NCI-H460 (cell line): ENCODE measurements around the gene LAMC3. TPM values are rescaled to one million over a fixed set of nuclear protein-coding genes. Genes with fewer than 3 reads are reported as not detected.
"Not testable (repeated sequence)": the region's sequence is repeated elsewhere in the genome, so short reads cannot be mapped to it uniquely, and the experiment has no call there.

ENCODE experiments used
- DNase-seq: peaks from one replicate; pipeline ENCODE4 v3.0.0-alpha.2; 2016; ENCODE audit warnings: low read depth; ENCODE audit errors: extremely low read depth
- total RNA-seq: library from RNA; depleted of rRNA; stranded (reverse); fragments of >200 nt; shearing (Covaris generic); gene quantifications from 2 replicates; pipeline ENCODE4 v1.2.3, GENCODE V29; 2014

LAMC3 gene
- total RNA-seq, 1 experiment from 2014 or later, result 8.9 TPM

DNA sequence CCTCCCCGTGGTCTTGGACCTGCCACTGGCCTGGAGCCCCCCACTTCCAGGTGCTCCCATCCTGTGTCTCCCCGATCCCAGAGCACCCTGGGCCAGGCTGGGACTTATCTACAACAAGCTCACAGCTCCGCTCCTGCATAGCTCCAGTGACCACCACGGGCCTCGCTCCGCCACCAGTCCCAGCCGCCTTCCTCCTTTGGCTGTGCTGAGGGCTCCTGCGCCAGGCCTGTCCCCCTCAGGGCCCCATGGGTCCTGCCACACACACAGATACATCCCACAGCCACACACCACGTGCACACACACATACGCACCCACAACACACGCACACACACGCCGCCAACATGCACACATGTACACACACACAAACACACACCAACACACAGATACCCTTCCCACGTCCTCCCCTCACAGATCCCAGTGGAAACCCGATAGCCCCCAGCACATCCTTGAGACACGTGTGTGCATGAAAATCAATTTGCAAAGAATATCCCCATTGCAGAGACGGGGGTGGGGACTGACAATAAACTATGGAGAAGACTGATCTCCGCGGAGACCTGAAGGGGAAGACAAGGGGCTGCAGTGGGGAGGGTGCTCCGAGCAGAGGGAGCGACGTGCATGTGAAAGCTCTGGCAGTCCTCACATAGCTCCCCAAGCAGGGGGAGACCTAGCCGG lies 18.5 kb upstream of the LAMC3 start:
- DNase-seq, result no peak

DNA sequence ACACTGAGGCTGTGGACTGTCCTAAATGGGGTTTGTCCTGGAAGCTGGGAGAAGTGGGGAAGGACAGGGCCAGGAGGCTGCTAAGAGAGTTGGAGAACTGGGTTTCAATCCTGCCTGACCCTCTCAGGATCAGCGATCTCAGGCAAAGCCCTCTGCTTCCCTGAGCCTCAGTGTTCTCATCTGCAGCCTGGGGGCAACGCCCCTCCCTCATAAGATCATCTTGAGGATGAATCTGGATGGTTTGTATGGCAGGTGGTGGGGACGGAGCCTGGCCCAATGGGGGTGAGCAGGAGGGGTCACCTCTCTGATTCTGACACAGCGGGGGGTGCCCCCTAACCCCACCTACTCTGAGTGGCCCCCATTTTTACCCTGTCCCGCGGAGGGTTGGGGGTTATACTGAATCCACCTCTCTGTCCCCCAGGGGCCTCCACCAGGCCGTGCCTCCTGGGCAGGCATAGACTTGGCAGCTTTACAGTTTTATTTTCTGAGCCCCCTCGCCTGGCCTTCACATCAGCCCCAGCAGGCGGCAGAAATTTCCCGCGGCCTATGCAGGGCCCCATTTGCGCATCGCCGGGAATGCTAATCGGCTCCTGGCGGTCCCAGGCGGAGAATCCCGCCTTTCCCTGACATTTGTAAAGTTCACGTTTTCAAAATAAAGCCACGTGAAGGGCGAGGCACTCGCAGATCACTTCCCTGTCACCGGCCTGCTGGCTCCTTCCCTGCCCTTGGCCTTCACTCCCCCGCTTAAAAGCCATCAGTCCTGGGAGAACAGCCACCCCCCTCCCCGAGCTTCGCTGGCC lies 17.8 kb upstream of the LAMC3 start:
- DNase-seq, result no peak

DNA sequence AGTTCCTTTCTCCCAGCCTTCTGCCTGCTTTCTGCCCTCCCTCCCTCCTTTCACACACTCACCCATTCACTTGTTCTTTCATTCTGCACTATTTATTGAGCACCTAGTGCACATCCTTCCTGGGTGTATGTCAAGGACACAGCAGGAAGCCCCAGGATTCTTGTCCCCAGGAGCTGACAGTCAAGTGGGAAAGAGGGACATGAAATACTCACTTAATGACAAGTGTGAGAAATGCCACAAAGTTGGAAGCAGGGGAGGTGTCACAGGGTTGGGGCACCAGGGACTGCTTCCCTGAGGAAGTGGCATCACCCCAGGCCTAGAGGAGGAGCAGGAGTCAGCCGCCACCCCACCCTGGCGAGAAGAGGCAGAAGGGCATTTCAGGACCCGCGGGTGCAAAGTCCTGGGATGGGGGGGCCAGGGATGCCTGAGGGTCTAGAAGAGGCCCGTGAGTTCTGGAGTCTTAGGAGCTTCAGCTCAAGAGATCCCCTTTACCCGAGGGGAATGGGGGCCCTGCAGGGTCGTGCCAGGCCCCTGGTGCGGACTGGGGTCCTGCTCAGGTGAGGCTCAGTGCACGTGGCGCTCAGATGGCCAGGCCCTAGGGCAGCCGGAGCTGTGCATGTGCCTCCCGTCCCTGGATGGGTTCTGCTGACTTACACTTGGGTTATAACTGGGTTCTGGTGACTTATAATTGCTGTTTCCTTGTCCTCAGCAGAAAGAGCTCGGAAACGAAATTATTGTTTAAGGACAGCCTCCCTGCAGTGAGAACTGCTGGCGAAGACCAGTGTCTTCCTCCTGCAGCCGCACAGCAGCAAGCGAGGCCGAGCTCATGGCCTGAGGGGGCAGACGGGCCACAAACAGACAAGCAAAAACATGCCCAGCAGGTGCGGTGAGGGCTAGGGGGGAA lies 16.9 kb upstream of the LAMC3 start:
- DNase-seq, result no peak

DNA sequence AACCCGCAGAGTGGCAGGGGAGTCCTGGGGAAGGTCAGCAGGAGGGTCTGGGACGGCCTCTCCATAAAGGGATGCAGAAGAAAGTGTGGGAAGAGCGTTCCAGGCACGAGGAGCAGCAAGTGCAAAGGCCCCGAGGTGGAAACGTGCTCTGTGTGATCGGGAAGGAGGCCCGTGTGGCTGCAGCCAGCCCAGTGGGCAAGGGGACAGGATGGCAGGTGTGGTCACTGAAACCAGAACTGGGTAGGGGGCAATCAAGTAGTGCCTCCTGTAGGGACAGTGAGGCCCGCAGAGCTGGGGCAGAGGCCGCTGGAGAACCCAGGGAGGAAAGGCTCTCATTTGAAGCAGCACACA lies 16.3 kb upstream of the LAMC3 start:
- DNase-seq, result no peak

DNA sequence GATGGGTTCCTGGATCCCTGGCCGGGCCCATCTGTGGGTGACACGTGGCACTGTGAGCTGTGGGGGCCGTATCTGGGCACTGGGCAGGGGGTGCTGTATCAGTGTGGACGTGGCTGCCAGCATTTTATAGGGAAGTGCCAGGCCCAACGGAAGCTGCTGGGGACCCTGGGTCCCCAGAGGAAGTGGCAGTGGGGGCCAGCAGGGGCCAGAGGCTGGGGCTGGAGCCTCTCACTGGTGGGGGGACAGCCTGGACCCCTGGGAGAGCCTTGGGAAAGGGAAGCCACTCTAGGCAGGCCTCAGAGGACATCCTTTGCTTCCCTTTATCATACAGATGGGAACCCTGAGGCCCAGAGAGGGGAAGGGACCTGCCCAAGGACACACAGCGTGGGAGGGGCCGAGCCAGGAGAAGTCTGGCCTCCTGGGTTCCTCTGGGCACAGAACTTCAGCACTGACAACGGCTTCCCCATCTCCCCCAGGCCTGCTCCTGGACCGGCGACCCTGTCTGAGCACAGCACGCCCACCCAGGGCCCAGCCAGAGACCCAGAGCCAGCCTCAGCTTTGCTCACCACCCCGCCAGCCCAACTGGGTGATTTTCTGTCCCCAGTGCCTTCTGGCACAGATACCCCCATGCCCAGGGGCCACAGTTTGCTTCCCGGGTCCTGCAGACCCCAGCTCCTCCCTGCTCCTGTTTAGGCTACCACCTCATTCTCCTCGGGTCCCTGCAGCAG lies 15.5 kb upstream of the LAMC3 start:
- DNase-seq, result no peak

DNA sequence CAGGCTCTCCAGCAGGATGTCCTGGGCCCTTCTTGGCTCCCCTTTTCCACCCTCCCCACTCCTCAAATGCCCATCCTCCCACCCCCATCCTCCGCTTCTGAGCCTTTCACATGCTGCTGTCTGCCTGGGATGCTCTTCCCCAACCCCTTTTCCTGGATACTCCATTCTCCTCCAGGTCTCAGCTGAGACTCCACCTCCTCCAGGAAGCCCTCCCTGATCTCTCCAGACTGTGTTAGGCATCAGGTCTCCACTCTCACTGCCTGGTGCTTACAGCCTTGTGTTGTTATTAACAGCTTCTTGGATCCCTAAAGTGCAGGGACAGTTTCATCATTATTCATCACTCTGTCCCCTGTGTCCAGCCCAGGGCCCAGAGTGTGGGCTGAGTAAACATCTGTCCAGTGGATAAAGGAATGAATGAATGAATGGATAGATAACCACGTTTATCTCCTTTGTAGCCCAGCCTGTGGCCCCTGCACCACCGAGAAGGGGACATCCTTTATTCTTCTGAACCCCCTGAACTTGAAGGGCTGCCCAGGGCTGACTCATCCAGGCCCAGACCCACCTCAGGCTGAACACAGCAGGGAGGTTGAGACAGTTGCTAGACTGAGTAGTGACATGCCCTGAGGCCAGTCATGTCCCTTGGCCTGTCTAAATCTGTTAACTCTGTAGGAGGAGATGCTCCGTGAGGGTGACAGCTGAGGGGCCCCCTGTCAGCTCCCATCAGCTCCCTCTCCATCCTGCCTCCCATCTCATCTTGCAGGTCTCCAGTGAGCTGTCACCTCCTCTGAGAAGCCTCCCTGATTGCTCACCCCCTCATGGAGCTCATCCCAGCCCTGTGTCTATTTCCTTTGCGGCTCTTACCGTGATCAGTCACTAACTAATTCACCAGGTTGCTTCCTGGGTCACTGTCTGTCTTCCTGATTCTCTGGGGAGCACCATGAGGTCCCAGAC lies 14.6 kb upstream of the LAMC3 start:
- DNase-seq, result no peak

DNA sequence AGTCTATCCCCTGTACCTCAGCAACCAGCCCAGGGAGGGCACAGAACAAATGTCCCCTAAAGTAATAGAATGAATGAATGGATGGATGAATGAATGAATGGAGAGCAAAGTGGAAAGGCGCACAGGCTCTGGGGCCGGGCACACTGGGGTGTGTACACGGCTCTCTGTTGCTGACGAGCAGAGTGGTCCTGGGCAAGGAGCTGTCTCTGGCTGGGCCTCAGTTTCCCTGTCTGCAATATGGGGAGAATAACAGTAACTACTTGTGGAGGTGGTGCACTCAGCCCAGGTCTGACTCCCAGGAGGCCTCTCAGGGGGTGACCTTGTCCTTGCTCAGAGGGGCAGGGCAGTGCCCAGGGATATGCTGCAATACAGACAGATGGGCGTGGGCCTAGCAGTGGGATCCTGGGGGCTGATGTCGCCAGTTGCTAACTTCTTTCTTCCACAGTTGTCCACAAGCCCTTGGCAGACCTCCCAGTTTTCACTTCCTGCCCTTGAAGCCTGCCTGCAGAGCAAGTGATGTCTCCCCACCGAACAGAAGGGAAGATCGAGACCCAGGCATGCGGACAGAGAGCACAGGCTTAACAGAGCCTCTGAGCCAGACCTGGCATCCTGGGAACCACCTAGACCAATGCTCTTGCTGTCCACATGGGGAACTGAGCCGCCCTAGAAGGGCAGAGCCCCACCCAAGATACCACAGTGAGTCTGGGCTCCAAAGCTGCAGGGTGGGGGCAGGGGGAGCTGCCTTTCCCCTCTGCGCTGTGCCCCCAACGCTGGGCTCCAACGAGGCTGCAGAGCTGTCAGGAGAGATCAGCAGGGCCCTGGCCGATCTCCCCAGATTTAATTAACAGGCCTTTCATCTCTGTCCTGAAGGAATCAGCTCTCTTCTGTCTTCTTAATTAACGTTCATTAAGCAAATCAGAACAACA lies 13.6 kb upstream of the LAMC3 start:
- DNase-seq, result no peak

DNA sequence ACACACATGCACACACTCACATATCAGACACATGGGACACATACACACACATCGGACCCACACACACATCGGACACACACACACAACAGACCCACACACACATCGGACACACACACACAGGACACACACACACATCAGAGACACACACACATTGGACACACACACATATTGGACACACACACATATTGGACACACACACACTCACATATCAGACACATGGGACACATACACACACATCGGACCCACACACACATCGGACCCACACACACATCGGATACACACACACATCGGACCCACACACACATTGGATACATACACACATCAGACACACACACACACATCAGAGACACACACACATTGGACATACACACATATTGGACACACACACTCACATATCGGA lies 12.8 kb upstream of the LAMC3 start:
- DNase-seq, result no peak

DNA sequence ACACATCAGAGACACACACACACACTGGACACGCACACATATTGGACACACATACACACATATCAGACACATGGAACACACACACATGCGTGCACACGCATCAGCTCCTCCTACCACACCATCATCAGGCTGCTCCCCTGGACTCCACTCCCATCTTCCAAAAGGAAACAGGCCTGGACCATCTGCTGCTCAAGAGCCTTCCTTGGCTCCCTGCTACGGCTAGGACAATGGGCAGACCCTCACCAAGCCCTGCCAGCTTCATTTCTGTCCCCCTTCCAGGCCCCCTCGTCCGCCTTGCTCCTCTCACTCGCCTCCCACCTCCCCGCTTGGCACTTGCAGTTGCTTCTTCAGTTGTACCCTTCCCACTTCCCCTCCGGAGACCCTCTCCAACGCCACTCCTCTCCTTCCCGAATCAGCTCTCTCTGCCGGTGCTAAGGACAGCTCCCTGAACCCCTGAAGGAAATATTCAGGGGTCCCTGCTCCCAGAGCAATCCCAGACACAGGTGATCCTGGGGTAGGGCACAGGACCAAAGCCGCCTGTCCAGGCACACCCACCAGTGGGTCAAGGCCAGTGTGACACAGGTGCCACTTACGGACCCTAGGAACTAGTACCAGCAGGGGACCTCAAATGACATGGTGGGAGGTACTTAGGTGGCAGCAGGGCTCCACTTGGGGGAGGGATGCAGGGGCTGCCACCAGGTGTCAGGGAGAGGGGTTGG lies 12.1 kb upstream of the LAMC3 start:
- no peak for DNase-seq

DNA sequence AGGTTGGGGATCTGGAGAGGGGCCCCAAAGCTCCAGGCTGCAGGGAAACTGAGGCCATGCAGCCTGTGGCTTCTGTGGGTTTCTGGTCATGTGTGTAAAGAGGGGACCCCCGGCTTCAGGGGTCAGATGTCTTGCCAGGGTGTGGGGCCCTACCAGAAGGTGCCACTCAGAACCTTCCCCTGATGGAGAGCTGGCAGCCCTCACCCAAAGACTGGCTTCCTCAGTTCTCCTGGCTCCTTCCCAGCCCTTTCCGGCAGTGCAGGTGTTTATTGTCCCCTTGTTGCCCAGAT lies 11.6 kb upstream of the LAMC3 start:
- no peak for DNase-seq

DNA sequence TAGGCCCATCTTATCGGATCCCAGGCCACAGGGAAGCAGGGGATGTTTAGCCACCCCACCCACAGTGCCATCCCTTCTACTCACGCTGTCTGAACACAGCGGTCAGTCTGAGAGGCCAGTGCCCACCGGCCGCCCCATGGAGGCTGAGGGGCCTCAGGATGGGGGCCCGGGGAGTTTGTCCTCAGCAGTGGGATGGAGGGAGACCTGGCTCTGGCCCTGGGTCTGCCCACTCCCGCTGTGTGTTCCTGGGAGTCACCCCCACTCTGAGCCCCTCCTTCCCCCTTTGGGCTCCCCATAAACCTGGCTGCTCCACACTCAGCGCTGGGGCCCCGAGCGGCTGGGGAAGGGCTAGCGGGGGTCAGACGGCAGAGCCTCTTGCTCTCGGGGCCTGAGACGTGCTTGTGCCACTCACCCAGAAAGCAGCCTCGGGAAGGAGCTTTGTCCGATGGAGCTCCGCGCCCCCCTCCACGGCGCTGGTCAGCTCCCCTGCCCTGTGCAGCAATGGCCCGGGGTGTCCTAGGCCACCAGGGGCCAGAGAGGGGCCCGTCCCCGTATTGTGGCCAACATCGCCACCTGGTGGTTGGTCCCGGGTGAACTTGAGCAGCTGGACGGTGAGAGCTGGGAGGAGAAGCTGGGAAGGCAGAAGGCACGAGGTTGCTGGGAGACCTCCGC lies 10.9 kb upstream of the LAMC3 start:
- DNase-seq, result peak; percentile 78

DNA sequence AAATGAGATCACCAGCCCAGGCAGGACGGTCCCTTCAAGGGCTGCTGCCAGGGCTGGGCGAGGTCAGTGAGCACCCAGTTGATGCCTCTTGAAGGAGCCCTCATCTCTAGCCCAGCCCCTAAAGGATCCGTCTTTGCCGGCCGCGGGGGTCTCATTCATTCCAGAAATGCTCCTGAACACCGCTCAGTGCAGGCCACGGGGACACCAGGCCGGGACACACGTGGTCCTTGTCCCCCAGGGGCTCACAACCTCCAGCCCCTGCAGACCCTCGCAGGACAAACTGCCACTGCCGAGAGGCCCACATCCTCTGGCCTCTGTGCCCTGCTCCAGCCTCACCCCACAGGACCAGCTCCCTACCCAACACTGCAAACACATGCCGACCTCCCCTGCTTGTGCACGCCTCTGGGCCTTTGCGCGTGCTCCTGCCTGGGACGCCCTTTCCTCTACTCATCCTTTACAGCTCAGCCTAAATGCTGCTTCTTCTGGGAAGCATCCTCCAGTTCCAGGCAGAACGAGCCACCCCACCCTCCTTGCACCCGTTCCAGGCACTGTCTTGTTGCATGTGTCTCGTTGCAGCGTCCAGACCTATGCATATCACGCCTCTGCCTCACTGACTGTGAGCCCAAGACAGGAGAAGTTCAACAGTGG lies 10.3 kb upstream of the LAMC3 start:
- no peak for DNase-seq

DNA sequence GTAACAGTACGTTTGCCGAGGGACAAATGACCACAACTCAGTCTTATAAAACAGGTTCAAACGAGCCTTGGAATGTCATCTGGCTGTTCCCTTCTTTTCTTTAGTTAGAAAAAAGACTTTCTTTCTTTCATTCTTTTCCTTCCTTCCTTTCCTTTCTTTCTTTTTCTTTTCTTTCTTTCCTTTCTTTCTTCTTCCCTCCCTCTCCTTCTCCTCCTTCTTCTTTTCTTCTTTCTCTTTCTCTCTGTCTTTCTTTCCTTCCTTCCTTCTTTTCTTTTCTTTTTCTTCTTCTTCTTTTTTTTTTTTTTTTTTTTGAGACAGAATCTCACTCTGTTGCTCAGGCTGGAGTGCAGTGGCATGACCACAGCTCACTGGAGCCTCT lies 9.7 kb upstream of the LAMC3 start:
- DNase-seq, result no peak

DNA sequence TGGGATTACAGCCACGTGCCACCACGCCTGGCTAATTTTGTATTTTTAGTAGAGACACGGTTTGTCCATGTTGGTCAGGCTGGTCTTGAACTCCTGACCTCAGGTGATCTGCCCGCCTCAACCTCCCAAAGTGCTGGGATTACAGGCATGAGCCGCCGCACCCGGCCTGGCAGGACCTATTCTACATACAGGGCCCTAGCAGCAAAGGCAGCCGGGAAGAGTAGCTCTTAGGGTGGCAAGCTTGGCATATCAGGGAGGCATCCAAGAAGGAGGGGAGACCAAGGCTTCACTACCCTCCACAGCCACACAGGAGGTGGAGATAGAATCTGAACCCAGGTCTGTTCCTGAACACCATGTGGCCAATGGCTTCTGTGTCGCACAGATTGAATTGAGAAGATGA lies 8.4 kb upstream of the LAMC3 start:
- not testable (repeated sequence) for DNase-seq

DNA sequence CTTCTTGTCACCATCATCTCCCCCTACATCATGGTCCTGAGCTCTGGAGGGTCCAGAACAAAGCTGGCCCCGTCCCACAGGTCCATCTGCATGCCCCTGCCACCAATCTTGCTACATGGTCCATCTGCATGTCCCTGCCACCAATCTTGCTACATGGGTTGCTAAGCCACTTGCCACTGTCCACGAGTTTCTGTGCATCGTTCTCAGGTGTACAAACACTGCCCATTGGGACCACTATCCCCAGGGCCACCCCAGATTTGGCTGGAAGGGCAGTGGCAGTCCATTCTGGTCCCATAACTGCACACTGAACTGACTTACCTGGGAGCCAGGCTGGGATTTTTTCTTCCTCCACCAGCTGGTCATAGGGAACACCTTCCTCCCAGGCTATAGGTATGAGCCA lies 8.0 kb upstream of the LAMC3 start:
- no peak for DNase-seq

DNA sequence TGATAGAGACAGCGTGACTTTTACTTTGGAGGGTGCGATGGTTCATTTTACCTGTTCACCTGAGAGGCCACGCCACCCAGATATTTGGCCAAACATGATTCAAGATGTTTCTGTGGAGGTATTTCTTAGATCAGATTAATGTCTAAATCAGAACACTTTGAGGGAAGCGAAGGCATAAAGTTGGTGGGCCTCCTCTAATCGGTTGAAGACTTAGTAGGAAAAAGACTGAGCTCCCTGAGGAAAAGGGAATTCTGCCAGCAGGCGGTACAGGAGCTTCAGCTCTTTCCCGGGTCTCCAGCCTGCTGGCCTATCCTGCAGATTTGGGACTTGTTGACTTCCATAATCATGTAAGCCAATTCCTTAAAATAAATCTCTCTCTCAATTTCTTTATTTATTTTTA lies 7.0 kb upstream of the LAMC3 start:
- no peak for DNase-seq

DNA sequence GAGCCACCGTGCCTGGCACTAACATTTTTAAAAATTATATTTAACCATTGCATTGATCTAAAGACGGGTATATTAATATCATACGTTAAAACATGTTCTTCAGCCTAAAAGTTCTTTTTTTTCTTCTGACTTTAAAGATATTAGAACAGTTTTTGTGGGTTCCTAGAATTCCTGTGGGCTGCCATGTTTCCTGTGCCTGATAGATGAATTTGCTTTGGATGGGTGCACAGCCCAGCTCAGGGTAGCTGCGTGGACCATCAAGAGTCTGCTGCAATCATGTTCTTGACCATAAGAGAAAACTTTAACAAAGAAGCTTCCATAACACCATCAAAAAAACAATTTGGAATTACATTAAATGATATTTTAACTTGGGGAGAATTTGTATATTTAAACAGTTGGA lies 2.4 kb upstream of the LAMC3 start:
- DNase-seq, result no peak
